GM10248 (cell line): ENCODE measurements around the gene DSCAM.

ENCODE experiments used
- CTCF ChIA-PET: fragments of 300-600 bp; sonication (Branson Sonifier 250); formaldehyde crosslinking; extraction: SDS; loops from one replicate; lab custom pipeline; 2021; ENCODE audit warnings: antibody characterized with exemption; lab: Yijun Ruan, JAX
- POLR2A ChIA-PET: fragments of 350-650 bp; sonication (Branson Sonifier 250); formaldehyde crosslinking; extraction: SDS; loops from one replicate; lab custom pipeline; 2020; ENCODE audit warnings: antibody characterized with exemption; lab: Yijun Ruan, JAX
- DNase-seq: peaks from one replicate; pipeline ENCODE4 v3.0.0; 2012; ENCODE audit errors: extremely low spot score
- TF ChIP-seq, protein P1 (sequence below): IDR thresholded peaks from 2 replicates; pipeline ENCODE4 v1.5.1; 2012; ENCODE audit warnings: mild to moderate bottlenecking, low read depth; ENCODE audit errors: extremely low read depth, missing control alignments, control extremely low read depth

The DSCAM gene

DNA sequence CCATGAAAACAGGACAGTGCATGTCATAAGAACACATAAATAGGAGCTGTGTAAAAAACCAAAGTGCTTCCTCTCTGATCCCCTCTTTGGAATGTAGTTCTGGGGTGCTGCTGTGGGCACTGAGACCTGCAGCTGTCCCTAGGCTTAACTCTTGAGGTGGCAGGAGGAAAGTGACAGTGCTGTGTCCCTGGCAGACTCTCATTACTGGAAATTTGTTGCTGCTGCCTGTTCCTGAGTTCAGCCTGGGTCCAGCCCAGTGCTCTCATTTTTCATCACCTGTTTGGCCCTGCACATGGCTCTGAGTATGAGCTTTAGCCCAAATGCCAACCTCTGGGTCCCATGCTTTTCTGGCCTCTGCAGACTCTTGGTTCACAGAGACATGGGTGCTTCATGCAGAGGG is 329.3 kb downstream of the DSCAM start:
- CTCF ChIA-PET = no interaction called here
- no peak for DNase-seq
- POLR2A ChIA-PET = no interaction called here
- TF ChIP-seq, protein P1, sequence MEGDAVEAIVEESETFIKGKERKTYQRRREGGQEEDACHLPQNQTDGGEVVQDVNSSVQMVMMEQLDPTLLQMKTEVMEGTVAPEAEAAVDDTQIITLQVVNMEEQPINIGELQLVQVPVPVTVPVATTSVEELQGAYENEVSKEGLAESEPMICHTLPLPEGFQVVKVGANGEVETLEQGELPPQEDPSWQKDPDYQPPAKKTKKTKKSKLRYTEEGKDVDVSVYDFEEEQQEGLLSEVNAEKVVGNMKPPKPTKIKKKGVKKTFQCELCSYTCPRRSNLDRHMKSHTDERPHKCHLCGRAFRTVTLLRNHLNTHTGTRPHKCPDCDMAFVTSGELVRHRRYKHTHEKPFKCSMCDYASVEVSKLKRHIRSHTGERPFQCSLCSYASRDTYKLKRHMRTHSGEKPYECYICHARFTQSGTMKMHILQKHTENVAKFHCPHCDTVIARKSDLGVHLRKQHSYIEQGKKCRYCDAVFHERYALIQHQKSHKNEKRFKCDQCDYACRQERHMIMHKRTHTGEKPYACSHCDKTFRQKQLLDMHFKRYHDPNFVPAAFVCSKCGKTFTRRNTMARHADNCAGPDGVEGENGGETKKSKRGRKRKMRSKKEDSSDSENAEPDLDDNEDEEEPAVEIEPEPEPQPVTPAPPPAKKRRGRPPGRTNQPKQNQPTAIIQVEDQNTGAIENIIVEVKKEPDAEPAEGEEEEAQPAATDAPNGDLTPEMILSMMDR = no peak

DNA sequence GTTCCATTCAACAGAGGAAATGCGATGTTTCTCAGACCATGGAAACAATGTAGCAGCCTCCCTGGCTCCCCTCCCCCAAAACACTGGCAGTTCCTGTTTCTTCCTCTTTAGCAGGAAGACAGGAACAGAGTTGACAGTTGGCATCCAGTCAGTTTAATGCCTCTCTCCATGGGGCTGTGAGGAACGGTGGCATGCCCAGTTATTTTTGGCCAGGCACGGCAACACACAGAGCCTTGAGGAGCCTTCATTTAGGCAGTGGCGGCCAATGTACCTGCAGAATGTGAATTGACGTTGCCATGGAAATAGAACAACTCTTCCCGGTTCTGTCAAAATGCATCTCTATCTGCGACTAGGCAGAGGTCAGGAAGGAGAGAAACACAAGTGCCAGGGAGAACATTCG is 330.6 kb downstream of the DSCAM start:
- ChIA-PET POLR2A (no interaction called here), CTCF (no interaction called here)
- no peak for DNase-seq
- TF ChIP-seq, protein P1 = no peak

DNA sequence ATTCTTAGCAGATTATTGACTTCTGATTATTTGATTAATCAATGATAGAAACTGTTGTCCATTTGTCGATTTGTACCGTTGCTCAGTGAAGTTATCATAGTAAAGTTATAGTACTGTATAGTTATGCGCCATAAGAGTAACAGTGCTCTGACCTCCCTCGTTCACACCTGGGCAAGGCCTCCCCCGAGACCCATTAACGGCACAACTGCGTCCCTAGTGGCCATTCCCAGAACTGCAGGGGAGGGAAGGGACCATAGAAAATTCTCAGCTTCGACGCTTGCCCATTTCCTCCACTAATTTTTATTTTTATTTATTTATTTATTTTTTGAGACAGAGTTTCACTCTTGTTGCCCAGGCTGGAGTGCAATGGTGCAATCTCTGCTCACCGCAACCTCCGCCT is 334.4 kb downstream of the DSCAM start:
- ChIA-PET POLR2A (no interaction called here), CTCF (no interaction called here)
- no peak for DNase-seq
- TF ChIP-seq, protein P1 = peak; percentile 15

DNA sequence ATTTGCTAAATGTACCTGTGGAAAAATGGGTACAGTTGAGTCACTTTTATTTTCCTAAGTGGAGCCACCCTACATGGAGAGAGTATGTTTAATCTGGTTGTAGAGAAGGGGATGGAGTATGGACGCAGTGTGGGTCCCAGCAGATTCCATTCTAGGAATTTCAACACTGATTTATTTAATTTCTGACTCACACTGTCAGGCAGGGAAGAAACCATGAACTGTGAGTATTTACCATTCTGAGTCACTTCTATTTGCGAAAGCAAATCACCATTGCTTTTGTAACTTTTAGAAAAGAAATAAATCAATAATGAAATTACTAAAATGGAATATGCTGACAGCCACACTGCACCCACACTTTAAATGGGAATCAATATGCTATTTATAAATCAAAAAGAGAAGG is 339.0 kb downstream of the DSCAM start:
- ChIA-PET POLR2A (no interaction called here), CTCF (no interaction called here)
- TF ChIP-seq, protein P1 = no peak
- no peak for DNase-seq

DNA sequence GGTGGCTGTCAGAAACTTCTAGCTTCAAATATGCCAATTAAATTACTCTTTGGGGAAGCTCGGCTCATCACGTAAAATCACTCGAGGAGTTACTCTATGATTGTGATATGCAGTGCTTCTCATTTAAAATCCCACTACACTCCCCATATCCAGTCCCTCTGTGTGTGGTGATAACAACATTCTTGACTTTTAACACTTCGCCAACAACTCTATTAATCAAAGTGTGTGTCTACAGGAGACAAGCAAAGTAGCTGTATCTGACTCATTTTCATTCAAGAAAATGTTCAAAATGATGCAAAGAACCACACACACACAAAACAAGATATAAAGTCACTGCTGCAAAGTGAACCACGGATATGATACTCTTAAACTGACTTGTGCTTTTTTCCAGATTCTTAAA is 341.3 kb downstream of the DSCAM start:
- POLR2A ChIA-PET = no interaction called here
- TF ChIP-seq, protein P1 = no peak
- no peak for DNase-seq
- CTCF ChIA-PET = no interaction called here

DNA sequence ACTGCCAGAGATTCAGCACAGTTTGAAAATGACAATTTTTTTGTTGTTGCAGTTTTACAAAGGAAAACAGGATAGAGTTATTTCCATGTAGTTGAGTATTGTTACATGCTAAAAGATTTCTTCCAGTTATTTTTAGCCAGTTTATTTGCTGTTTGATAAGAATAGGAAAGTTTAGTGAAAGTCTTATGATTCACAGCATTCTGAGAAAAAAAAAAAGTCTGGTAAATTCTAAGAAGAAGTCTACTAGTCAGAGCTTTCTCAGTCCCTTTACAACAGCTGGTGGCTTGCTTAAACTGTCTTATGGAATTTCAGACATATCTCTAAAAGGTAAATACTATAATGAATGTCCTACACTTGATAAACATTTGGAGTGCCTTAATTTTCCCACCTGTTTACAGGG is 341.7 kb downstream of the DSCAM start:
- POLR2A ChIA-PET = no interaction called here

More for the DNA sequence above, 341.7 kb downstream of the DSCAM start:
- TF ChIP-seq, protein P1 = no peak
- CTCF ChIA-PET = no interaction called here
- no peak for DNase-seq
